22Rv1 (cell line): ENCODE measurements around the gene PIGN.

Experiments
- H3K27ac ChIP-seq: fragments of 450-650 bp; 2 replicates; pipeline ENCODE4 v1.5.1; 2017
- CTCF ChIP-seq: fragments of 450-650 bp; IDR thresholded peaks from 2 replicates; pipeline ENCODE4 v1.5.1; 2017; ENCODE audit warnings: mild to moderate bottlenecking
- ZFX ChIP-seq: fragments of 450-650 bp; IDR thresholded peaks from 2 replicates; pipeline ENCODE4 v1.6.1; 2017; ENCODE audit warnings: antibody characterized with exemption, borderline replicate concordance

The PIGN gene

DNA sequence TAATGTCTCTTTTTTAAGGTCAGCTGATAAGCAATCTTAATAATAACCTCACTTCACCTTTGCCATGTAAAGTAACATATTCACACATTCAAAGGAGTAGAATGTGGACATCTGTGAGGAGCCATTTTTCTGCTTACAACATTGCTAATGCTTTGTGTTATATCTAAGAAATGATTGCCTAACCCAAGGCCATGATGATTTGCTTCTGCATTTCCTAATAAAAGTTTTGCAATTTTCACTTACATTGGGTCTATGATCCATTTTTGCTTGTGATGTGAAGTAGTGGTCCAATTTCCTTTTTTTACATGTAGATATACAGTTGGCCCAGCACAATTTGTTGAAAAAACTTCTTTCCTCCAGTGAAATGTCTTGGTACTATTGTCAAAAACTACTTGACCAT is 22.2 kb upstream of the PIGN start:
- no peak overlapping the region for H3K27ac ChIP-seq
- TF ChIP-seq CTCF: no peak
- TF ChIP-seq ZFX: no peak

- TF ChIP-seq CTCF (no peak), ZFX (no peak)
Observed at GRCh38 chr18:62206593-62206992, 19.7 kb upstream of the PIGN start.

DNA sequence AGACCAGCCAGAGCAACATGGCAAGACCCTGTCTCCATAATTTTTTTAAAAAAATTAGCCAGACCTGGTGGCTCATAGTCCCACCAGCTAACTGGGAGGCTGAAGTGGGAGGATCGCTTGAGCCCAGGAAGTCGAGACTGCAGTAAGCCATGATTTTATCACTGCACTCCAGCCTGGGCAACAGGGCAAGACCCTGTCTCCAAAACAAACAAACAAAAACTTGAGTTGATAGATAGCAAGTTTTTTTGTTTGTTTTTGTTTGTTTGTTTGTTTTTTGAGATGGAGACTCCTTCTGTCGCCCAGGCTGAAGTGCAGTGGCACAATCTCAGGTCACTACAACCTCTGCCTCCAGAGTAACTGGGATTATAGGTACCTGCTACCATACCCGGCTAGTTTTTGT is 19.0 kb upstream of the PIGN start:
- no peak overlapping the region for H3K27ac ChIP-seq
- TF ChIP-seq CTCF (no peak), ZFX (no peak)

More at GRCh38 chr18:62206593-62206992, 19.7 kb upstream of the PIGN start:
- H3K27ac ChIP-seq: no peak overlapping the region

- peak overlapping the region; percentile 9; the same call in 1 of the 2 replicates for H3K27ac ChIP-seq
- TF ChIP-seq ZFX (no peak), CTCF (no peak)
Observed at GRCh38 chr18:62201870-62202269, 15.0 kb upstream of the PIGN start.

DNA sequence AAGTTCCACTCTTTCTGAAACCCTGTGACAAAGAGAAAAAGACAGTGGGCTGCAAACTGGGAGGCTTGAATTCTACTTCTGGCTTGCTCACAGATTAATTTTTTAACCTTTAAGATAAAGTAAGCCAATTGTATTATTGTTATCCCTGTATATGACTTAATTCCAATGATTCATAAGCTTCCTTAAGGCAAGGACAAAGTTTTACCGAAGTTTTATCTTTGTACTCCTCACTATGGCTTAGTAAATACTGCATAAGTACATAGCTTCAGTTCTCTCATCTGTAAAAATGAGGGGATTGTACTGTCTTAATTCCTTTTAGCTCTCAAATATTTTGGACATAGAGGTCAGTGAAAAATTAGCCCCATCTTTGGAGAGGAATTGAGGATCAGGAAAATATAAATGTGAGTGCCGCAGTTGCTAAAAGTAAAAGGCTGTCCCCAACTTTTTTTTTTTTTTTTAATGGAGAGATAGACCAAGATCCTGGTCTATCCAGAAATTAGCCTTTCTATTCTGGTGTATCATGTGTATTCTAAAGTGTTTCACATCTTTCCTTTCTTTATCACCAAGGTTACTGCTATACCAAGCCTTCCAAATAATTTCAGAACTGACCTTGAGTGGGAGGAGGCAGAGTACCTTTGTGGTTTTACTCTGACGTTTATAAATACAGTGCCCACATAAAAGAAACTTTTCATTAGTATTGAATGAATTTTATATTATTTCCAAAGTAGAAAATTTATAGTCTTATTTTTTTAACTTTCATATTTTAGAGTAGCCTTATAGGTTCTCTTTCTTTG is 13.5 kb upstream of the PIGN start:
- TF ChIP-seq CTCF (no peak), ZFX (no peak)
- 0 out of 2 replicates have a peak overlapping the region, but pooled peaks have one; percentile 8 for H3K27ac ChIP-seq

DNA sequence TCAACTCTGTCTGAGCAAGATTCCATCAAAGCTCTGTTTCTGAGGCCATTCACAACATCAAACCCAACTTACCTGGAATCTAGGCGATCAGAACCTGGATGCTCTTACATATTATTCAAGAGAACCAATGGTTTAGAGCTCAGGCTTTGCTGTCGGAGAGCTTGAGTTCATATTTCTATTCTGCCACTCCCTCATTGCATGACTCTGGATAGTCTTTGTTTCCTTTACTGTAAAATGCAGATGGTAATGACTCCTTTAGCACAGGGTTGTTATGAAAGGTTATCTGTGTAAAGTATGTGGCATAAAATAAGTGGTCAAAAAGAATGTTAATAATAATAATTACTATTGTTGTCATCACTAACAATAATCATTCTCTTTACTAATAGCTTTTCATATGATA is 12.8 kb upstream of the PIGN start:
- H3K27ac ChIP-seq: no peak overlapping the region
- TF ChIP-seq CTCF: no peak
- no peak for TF ChIP-seq ZFX

GRCh38 chr18:62198259-62198658 is 11.4 kb upstream of the PIGN start:
- TF ChIP-seq CTCF (no peak), ZFX (no peak)
- H3K27ac ChIP-seq: no peak overlapping the region
